ENCODE results near the gene HUNK. TPM values are rescaled to one million over a fixed set of nuclear protein-coding genes. Genes with fewer than 3 reads are reported as not detected.

The HUNK gene
- total RNA-seq, 1 experiment from 2014 or later, result 7.0 TPM

DNA sequence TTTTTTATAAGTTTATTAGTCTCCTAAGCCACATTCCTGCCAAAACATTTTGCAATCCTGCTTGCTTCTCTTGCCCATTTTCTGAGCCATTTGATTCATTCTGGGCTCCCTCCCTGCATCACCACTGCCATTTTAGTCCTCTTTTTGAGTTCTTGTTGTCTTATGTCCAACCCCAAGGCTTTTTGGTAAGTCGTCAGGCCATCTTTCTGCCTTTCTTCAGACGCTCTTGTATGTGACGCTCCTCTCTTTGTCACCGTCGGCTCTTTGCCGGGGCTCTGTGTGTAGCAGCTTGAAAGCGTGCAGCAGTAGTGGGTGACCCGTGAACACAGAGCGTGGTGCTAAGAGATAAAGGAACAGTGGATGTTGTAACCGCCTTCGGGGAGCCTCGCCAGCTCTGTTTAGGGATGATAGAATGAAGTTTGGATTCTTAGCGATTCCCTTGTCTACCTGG is 14.6 kb downstream of the HUNK start:
- no peak for DNase-seq (ENCODE audit: low spot score)
- Mint-ChIP-seq H3K27ac (peak overlapping the region; percentile 11; the same call in 1 of the 2 replicates), H3K36me3 (peaks cover 5% of the 10 kb centered on the region), H3K4me3 (no peak overlapping the region), H3K9me3 (peaks cover 11% of the 10 kb centered on the region), H3K4me1 (peaks cover 19% of the 10 kb centered on the region), H3K27me3 (ENCODE audit: low read depth) (no peaks in the 10 kb centered on the region)
- ATAC-seq, result no peak
- TF ChIP-seq, protein P1, sequence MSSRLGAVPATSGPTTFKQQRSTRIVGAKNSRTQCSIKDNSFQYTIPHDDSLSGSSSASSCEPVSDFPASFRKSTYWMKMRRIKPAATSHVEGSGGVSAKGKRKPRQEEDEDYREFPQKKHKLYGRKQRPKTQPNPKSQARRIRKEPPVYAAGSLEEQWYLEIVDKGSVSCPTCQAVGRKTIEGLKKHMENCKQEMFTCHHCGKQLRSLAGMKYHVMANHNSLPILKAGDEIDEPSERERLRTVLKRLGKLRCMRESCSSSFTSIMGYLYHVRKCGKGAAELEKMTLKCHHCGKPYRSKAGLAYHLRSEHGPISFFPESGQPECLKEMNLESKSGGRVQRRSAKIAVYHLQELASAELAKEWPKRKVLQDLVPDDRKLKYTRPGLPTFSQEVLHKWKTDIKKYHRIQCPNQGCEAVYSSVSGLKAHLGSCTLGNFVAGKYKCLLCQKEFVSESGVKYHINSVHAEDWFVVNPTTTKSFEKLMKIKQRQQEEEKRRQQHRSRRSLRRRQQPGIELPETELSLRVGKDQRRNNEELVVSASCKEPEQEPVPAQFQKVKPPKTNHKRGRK (CRISPR knock-in tag; IDR thresholded peaks at IDR 0.05; ENCODE audit: borderline replicate concordance), result no peak
- no peak for TF ChIP-seq NFYB (CRISPR knock-in tag; conservative IDR thresholded peaks at IDR 0.05; ENCODE audit: low read depth)
- no peak for TF ChIP-seq ZNF263 (CRISPR knock-in tag; IDR thresholded peaks at IDR 0.05; ENCODE audit: low read depth)
- no peak for TF ChIP-seq ZBTB21 (CRISPR knock-in tag; IDR thresholded peaks at IDR 0.05; ENCODE audit: borderline replicate concordance)
- no peak for TF ChIP-seq GRHL2 (CRISPR knock-in tag; IDR thresholded peaks at IDR 0.05; ENCODE audit: insufficient replicate concordance, severe bottlenecking)
- no peak for TF ChIP-seq GABPB1 (CRISPR knock-in tag; IDR thresholded peaks at IDR 0.05)
- ChIA-PET POLR2A (no interaction called here), CTCF (interaction anchor here (1.9 kb wide), 1 partner anchor 13 kb away, joined by 6 read pairs; no protein-coding TSS in a partner anchor)

DNA sequence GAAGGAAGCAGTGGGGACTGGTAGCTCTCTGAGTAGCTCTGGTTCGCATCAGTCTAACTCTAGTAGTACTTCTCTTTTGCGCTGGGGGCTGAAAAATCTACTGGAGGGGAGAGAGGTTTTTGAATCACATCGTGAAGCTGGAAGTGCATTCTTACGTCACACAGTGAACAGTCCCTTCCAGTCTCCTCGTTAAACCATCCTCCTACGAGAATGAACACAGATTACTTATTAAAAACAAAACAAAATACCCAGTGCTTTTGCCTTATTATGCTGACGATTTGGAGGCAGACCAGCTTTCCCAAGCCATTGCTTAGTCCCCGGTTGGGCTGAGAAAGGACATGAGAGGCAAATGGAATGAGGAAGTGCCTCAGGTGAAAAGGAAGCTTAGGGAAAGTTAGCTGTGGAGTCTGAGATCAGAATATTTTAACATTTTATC is 16.1 kb downstream of the HUNK start:
- DNase-seq (ENCODE audit: low spot score) (no peak), ATAC-seq (peak; percentile 79)
- H3K27ac Mint-ChIP-seq, result peak overlapping the region; percentile 88
- no peaks in the 10 kb centered on the region for H3K9me3 Mint-ChIP-seq
- peak overlapping the region; percentile 50 for H3K4me3 Mint-ChIP-seq
- TF ChIP-seq, protein P2, sequence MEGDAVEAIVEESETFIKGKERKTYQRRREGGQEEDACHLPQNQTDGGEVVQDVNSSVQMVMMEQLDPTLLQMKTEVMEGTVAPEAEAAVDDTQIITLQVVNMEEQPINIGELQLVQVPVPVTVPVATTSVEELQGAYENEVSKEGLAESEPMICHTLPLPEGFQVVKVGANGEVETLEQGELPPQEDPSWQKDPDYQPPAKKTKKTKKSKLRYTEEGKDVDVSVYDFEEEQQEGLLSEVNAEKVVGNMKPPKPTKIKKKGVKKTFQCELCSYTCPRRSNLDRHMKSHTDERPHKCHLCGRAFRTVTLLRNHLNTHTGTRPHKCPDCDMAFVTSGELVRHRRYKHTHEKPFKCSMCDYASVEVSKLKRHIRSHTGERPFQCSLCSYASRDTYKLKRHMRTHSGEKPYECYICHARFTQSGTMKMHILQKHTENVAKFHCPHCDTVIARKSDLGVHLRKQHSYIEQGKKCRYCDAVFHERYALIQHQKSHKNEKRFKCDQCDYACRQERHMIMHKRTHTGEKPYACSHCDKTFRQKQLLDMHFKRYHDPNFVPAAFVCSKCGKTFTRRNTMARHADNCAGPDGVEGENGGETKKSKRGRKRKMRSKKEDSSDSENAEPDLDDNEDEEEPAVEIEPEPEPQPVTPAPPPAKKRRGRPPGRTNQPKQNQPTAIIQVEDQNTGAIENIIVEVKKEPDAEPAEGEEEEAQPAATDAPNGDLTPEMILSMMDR (IDR thresholded peaks at IDR 0.05), result no peak
- TF ChIP-seq, protein P1 (CRISPR knock-in tag; IDR thresholded peaks at IDR 0.05; ENCODE audit: borderline replicate concordance), result no peak
- TF ChIP-seq ATF1 (CRISPR knock-in tag; IDR thresholded peaks at IDR 0.05), result no peak
- H3K27me3 Mint-ChIP-seq (ENCODE audit: low read depth), result no peaks in the 10 kb centered on the region
- ChIA-PET CTCF (interaction anchor here (0.6 to 1.4 kb wide), 6 partner anchors 9 to 373 kb away, joined by 3 to 15 read pairs (median 6); no protein-coding TSS in a partner anchor), POLR2A (interaction anchor here (1.9 kb wide), 1 partner anchor 14 kb away, joined by 11 read pairs; no protein-coding TSS in a partner anchor)
- H3K4me1 Mint-ChIP-seq, result peaks cover 34% of the 10 kb centered on the region
- H3K36me3 Mint-ChIP-seq, result no peaks in the 10 kb centered on the region

DNA sequence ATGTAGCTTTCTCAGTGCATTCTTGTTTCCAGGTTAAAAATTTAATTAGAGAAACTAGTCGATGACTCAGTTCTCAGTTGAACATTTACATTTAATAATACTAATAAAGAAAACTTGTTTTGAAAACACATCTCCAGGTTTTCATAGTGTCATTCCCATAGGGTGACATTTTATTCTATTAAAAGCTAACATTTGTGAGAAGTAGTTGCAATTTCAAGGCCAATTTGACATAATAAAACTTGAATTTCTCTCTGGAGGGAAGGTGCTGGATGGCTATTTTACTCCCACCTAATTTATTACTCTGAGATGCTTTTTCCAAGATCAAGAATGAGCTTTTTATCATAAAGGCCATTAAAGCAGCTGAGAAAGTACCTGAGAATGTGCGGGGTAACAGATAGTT is 16.6 kb downstream of the HUNK start:
- ChIA-PET CTCF (interaction anchor here (0.6 to 1.4 kb wide), 6 partner anchors 9 to 372 kb away, joined by 3 to 15 read pairs (median 6); no protein-coding TSS in a partner anchor), POLR2A (interaction anchor here (1.9 kb wide), 1 partner anchor 15 kb away, joined by 11 read pairs; no protein-coding TSS in a partner anchor)
- Mint-ChIP-seq H3K27me3 (ENCODE audit: low read depth) (no peaks in the 10 kb centered on the region), H3K27ac (no peak overlapping the region), H3K9me3 (no peaks in the 10 kb centered on the region), H3K4me1 (peaks cover 39% of the 10 kb centered on the region), H3K36me3 (no peaks in the 10 kb centered on the region), H3K4me3 (no peak overlapping the region)
- DNase-seq (ENCODE audit: low spot score) (no peak), ATAC-seq (no peak)
- TF ChIP-seq CBFB (CRISPR knock-in tag; IDR thresholded peaks at IDR 0.05; ENCODE audit: low read depth) (no peak), GTF2I (CRISPR knock-in tag; conservative IDR thresholded peaks at IDR 0.05) (no peak), ATF1 (CRISPR knock-in tag; IDR thresholded peaks at IDR 0.05) (no peak), NFATC4 (CRISPR knock-in tag; IDR thresholded peaks at IDR 0.05) (no peak), NFYB (CRISPR knock-in tag; conservative IDR thresholded peaks at IDR 0.05; ENCODE audit: low read depth) (no peak), ZNF423 (CRISPR knock-in tag; IDR thresholded peaks at IDR 0.05) (no peak), TEAD4 (CRISPR knock-in tag; IDR thresholded peaks at IDR 0.05) (no peak), IRF2 (CRISPR knock-in tag; IDR thresholded peaks at IDR 0.05; ENCODE audit: borderline replicate concordance, low read depth) (no peak), NR1H2 (CRISPR knock-in tag; IDR thresholded peaks at IDR 0.05) (no peak), ESRRA (CRISPR knock-in tag; IDR thresholded peaks at IDR 0.05; ENCODE audit: borderline replicate concordance) (no peak), NR2C2 (CRISPR knock-in tag; IDR thresholded peaks at IDR 0.05) (no peak)
- TF ChIP-seq, protein P3, sequence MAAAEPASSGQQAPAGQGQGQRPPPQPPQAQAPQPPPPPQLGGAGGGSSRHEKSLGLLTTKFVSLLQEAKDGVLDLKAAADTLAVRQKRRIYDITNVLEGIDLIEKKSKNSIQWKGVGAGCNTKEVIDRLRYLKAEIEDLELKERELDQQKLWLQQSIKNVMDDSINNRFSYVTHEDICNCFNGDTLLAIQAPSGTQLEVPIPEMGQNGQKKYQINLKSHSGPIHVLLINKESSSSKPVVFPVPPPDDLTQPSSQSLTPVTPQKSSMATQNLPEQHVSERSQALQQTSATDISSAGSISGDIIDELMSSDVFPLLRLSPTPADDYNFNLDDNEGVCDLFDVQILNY (CRISPR knock-in tag; IDR thresholded peaks at IDR 0.05), result no peak
- TF ChIP-seq, protein P4, sequence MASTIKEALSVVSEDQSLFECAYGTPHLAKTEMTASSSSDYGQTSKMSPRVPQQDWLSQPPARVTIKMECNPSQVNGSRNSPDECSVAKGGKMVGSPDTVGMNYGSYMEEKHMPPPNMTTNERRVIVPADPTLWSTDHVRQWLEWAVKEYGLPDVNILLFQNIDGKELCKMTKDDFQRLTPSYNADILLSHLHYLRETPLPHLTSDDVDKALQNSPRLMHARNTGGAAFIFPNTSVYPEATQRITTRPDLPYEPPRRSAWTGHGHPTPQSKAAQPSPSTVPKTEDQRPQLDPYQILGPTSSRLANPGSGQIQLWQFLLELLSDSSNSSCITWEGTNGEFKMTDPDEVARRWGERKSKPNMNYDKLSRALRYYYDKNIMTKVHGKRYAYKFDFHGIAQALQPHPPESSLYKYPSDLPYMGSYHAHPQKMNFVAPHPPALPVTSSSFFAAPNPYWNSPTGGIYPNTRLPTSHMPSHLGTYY (CRISPR knock-in tag; IDR thresholded peaks at IDR 0.05), result no peak
- TF ChIP-seq, protein P5, sequence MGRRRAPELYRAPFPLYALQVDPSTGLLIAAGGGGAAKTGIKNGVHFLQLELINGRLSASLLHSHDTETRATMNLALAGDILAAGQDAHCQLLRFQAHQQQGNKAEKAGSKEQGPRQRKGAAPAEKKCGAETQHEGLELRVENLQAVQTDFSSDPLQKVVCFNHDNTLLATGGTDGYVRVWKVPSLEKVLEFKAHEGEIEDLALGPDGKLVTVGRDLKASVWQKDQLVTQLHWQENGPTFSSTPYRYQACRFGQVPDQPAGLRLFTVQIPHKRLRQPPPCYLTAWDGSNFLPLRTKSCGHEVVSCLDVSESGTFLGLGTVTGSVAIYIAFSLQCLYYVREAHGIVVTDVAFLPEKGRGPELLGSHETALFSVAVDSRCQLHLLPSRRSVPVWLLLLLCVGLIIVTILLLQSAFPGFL (CRISPR knock-in tag; IDR thresholded peaks at IDR 0.05; ENCODE audit: borderline replicate concordance), result no peak
- TF ChIP-seq, protein P6, sequence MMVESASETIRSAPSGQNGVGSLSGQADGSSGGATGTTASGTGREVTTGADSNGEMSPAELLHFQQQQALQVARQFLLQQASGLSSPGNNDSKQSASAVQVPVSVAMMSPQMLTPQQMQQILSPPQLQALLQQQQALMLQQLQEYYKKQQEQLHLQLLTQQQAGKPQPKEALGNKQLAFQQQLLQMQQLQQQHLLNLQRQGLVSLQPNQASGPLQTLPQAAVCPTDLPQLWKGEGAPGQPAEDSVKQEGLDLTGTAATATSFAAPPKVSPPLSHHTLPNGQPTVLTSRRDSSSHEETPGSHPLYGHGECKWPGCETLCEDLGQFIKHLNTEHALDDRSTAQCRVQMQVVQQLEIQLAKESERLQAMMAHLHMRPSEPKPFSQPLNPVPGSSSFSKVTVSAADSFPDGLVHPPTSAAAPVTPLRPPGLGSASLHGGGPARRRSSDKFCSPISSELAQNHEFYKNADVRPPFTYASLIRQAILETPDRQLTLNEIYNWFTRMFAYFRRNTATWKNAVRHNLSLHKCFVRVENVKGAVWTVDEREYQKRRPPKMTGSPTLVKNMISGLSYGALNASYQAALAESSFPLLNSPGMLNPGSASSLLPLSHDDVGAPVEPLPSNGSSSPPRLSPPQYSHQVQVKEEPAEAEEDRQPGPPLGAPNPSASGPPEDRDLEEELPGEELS (CRISPR knock-in tag; IDR thresholded peaks at IDR 0.05), result no peak
